Stimulated activated CD8-positive, alpha-beta memory T cell treated with anti-CD3 and anti-CD28 coated beads, Interleukin-15, amount 100 ng/mL, for 24 hours (primary cell): ENCODE data around the gene ZNF544.
A peak's percentile ranks its signal among the peaks of the same experiment; 100 is the strongest.

ENCODE experiments used
- DNase-seq: peaks from one replicate; pipeline ENCODE4 v3.0.0-alpha.2; 2020; ENCODE audit warnings: low read depth

Gene ZNF544

DNA sequence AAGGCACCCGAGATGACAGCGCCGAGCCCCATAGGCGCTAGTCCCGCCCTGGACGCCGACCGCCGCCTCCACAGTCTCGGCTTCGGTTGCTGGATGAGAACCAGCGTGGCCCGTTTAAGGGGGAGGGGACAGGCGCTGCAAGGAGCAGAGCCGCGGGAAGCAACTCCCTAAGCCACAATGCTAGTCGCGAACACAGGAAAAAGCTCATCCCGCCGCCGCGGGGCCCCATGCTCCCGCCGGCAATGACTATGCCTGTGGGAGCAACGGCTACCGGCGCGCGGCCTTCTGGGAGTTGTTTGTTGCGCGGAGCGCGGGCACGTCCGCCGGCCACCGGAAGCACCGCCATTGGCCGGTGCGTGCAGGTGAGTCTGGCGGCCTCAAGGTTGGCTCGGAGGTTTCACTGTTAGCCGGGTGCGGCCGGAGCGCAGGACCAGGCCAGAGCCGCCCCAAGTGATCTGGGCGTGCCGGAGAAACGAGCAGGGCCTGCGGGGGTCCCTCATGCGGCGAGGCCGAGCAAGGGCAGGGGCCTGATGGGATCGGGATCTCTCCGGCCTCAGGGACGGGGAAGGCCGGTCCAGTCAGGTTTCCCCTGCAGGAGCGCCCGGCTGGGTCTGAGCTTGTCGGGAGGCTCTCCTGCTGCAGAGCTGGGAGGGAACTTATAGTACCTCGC is at the start of gene ZNF544:
Gene ZNF544, plus strand, starts transcription at position 330 of the 670 bp plus-strand sequence. CDS start 15,110 bp downstream, outside the sequence.
- DNase-seq: peak; percentile 39

DNA sequence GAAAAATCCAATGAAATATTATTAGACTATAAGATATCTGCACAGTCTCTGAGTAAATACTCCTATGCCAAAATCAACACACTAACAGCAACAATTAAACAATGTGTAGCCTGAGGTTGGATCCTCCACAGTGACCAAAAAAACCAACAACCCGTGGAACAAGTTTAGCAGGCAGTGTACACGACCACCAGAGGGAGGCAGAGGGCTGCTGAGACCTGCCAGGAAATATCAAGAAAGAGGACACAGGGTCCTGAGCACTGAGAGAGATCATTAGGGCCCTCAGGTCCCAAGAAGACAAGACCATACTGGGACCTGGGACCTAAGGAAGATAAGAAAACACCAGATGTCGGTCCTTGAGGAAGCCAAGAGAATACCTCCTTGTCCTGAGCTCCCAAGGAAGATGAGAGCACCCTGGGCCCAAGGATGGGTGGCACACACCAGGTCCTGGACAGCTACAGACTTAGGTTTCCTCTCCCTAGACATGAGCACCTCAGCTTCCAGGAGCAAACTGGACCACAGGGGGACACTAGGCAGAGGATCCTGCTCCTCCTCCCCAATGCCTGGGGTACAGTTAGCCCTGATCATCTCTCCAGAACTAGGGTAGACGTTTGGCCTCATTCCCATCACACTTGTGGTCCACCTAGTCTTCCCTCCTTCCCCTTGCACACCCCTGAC is 46.7 kb upstream of the ZNF544 start:
- DNase-seq: no peak

DNA sequence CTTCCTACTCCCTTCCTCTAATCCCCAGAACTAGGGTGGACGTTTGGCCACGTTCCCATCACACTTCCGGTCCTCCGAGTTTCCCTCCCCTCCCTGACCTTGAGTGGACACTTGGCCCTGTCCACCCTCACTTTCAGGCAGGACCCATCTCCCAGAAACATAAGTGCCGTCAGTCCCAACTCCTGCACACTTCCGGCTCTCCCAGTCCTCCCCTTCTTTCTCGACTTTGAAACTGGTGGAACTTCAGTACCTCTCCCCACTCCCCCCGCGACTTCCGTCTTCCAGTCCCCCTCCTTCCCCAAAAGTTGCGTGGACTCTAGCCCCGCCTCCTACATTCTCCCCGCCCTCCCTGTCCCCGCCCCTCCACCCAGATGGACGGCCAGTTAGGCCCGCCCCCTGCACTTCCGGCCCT is 46.1 kb upstream of the ZNF544 start:
- DNase-seq: no peak

- DNase-seq: peak; percentile 85
Observed at GRCh38 chr19:58182989-58183816, 45.5 kb upstream of the ZNF544 start, which contains the start of gene ZNF274. ZNF274 (plus strand) TSS chr19:58183061; CDS start chr19:58183966, 905 bp downstream.

DNA sequence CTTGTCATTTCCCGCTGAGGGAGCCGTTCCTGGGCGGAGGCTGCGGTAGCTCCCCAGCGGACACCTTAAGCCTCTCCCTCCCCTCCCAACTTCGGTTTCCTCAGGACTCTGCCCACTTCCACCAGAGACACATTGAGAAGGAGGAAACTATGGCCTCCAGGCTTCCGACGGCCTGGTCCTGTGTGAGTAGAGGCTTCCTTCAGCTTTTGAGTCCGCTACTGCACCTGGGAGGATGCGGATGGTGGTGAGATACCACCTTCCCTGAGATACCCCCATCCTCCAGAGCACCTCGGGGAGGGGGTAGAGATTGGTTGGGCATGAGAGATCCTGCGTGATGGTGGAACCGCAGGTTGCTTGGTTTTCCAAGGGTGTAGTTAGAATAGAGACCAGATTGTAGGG is 44.9 kb upstream of the ZNF544 start:
- no peak for DNase-seq

- DNase-seq: no peak
Observed at GRCh38 chr19:58196901-58197616, 31.7 kb upstream of the ZNF544 start.

GRCh38 chr19:58203814-58204475 is 24.8 kb upstream of the ZNF544 start:
- DNase-seq: no peak

- DNase-seq: no peak
Observed at GRCh38 chr19:58204566-58204965, 24.1 kb upstream of the ZNF544 start.

- no peak for DNase-seq
Observed at GRCh38 chr19:58209577-58209976, 19.1 kb upstream of the ZNF544 start.

DNA sequence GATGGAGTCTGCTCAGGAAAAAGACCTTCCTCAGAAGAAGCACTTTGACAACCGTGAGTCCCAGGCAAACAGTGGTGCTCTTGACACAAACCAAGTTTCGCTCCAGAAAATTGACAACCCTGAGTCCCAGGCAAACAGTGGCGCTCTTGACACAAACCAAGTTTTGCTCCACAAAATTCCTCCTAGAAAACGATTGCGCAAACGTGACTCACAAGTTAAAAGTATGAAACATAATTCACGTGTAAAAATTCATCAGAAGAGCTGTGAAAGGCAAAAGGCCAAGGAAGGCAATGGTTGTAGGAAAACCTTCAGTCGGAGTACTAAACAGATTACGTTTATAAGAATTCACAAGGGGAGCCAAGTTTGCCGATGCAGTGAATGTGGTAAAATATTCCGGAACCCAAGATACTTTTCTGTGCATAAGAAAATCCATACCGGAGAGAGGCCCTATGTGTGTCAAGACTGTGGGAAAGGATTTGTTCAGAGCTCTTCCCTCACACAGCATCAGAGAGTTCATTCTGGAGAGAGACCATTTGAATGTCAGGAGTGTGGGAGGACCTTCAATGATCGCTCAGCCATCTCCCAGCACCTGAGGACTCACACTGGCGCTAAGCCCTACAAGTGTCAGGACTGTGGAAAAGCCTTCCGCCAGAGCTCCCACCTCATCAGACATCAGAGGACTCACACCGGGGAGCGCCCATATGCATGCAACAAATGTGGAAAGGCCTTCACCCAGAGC is 16.2 kb upstream of the ZNF544 start:
- no peak for DNase-seq

DNA sequence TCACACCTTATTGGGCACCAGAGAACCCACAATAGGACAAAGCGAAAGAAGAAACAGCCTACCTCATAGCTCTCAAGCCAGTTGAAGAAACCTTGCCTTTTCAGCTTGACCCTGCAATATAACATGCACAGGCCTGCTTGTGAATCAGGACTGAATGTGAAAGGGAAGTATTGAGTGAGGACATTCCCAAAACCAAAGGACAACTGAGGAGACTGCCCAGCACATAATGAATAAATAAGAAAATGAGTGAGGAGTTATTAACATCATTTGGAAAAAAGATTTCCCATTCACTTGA is 15.7 kb upstream of the ZNF544 start:
- DNase-seq: no peak

DNA sequence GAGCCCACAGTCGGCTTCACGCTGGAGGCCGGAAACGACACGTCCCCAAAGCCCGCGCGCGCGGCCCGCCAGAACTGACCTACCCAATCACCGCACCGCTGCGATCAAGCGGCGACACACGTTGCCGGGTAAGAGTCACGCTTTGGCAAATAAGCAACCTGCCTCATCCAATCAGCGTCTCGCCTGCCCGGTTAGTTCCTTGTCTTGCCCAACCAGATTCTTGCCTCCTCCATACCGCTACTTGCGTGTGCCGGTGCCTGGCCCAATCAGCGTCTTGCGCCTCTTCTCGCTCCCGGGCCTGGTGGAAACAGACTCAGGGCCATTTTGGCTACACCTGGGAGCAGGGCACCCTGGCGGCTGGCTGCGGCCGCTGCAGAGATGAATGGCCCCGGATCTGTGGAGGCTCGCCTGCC is 11.6 kb upstream of the ZNF544 start:
- DNase-seq: no peak

GRCh38 chr19:58217607-58218391 is 10.9 kb upstream of the ZNF544 start:
- DNase-seq: no peak

- no peak for DNase-seq
Observed at GRCh38 chr19:58218899-58219298, 9.8 kb upstream of the ZNF544 start.

- no peak for DNase-seq
Observed at GRCh38 chr19:58227964-58228584, 640 bp upstream of the ZNF544 start.

GRCh38 chr19:58229255-58229639 is 533 bp downstream of the ZNF544 start:
- DNase-seq: no peak

DNA sequence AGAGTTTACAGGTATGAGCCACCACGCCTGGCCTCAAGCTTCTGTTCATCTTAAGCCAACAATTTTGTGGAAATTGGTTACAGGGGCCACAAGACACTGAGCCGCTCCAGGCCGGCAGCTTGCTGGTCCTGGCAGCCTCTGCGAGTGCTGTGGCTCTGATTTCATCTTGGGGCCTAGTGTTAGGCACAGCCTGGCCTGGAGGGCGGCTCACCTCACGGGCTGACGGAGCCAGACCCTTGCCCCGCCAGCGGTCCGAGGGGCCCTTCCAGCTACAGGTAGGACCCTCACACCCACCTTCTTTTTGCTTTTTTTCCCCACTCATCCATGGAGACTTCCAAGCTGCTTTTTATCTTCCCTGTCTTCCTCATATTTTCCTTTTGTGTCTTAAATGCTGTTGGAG is 8.6 kb downstream of the ZNF544 start:
- no peak for DNase-seq

GRCh38 chr19:58243351-58243750 is 14.6 kb downstream of the ZNF544 start:
- DNase-seq: no peak

- DNase-seq: no peak
Observed at GRCh38 chr19:58248886-58249285, 20.2 kb downstream of the ZNF544 start.
